ENCODE data around the gene PEAR1.

PEAR1 gene

GRCh38 chr1:156941675-156942074 lies 48.2 kb downstream of the PEAR1 start:
- Mint-ChIP-seq H3K27ac (no peak overlapping the region), H3K4me1 (no peaks in the 10 kb centered on the region), H3K27me3 (no peaks in the 10 kb centered on the region), H3K9me3 (no peaks in the 10 kb centered on the region), H3K4me3 (no peak overlapping the region)
- ATAC-seq: no peak
- DNase-seq: no peak

GRCh38 chr1:156942176-156942575 lies 48.7 kb downstream of the PEAR1 start:
- H3K4me3 Mint-ChIP-seq: no peak overlapping the region
- DNase-seq (no peak), ATAC-seq (no peak)
- H3K27me3 Mint-ChIP-seq: no peaks in the 10 kb centered on the region
- no peaks in the 10 kb centered on the region for H3K4me1 Mint-ChIP-seq
- H3K27ac Mint-ChIP-seq: no peak overlapping the region
- H3K9me3 Mint-ChIP-seq: no peaks in the 10 kb centered on the region

DNA sequence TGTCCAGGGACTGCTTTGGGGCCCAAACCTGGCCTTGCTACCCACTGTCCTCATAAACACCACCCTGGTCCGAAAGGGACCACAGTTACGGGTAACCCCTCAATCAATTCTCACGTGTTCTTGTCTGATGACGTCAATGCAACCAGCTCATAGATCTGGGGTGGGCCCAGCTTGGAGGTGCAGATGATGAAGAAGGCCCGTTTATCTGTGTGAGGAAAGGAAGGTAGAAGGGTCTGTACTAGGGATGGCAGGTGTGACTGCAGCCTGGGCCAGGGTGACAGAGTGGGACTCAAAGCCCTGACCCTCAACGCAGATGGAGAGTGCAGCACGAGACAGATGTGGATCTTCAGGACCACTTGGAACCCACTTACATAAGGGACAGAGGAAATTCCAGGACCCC lies 49.1 kb downstream of the PEAR1 start:
- Mint-ChIP-seq H3K4me1 (no peaks in the 10 kb centered on the region), H3K9me3 (no peaks in the 10 kb centered on the region), H3K4me3 (no peak overlapping the region), H3K27ac (no peak overlapping the region), H3K27me3 (no peaks in the 10 kb centered on the region)
- DNase-seq (no peak), ATAC-seq (no peak)

GRCh38 chr1:156943756-156944155 lies 50.2 kb downstream of the PEAR1 start:
- H3K27me3 Mint-ChIP-seq: no peaks in the 10 kb centered on the region
- H3K4me1 Mint-ChIP-seq: no peaks in the 10 kb centered on the region
- ATAC-seq: no peak
- no peak overlapping the region for H3K4me3 Mint-ChIP-seq
- DNase-seq: no peak
- no peak overlapping the region for H3K27ac Mint-ChIP-seq
- no peaks in the 10 kb centered on the region for H3K9me3 Mint-ChIP-seq

DNA sequence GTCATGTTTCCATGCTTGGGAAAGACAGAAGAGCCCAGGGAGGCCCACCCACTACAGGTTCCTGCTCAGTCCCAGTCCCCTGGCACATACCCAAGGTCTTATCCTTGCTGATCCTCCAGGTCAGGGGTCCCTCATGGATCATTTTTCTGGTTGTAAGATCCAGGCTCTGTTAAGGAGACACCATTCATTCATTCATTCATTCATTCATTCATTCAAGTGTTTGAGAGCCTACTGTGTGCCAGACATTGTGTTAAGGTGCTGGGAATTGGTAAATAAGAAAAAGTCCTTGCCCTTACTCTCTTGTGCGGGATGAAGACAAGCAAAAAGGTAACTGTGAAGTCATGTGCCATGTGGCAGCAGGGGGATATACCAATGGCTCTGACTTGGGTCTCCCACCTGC lies 50.8 kb downstream of the PEAR1 start:
- Mint-ChIP-seq H3K4me1 (no peaks in the 10 kb centered on the region), H3K4me3 (no peak overlapping the region), H3K27me3 (no peaks in the 10 kb centered on the region), H3K27ac (no peak overlapping the region), H3K9me3 (no peaks in the 10 kb centered on the region)
- DNase-seq (no peak), ATAC-seq (no peak)

DNA sequence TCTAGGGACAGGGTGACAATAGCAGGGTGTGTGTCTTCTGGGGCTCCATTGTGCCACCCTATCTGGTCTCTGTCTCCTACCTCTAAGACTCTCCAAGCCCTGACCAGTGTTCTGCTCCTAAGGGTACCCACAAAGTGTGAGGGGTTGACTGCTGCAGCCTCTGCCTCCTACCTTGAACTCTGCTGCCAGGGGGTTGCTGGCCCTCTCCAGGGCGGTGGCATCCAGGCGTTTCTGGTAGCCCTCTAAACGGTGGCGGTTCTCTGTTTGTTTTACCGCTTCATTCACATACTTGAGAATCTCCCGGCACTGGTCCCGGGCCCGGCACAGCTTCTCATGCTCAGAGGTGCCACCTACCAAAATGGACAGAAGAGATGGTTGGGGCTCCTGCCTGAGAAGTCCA lies 51.3 kb downstream of the PEAR1 start:
- H3K27ac Mint-ChIP-seq: peak overlapping the region in 1 of 2 donors; percentile 2
- H3K27me3 Mint-ChIP-seq: no peaks in the 10 kb centered on the region
- DNase-seq: no peak
- H3K4me3 Mint-ChIP-seq: no peak overlapping the region
- no peaks in the 10 kb centered on the region for H3K4me1 Mint-ChIP-seq
- ATAC-seq: no peak
- no peaks in the 10 kb centered on the region for H3K9me3 Mint-ChIP-seq

DNA sequence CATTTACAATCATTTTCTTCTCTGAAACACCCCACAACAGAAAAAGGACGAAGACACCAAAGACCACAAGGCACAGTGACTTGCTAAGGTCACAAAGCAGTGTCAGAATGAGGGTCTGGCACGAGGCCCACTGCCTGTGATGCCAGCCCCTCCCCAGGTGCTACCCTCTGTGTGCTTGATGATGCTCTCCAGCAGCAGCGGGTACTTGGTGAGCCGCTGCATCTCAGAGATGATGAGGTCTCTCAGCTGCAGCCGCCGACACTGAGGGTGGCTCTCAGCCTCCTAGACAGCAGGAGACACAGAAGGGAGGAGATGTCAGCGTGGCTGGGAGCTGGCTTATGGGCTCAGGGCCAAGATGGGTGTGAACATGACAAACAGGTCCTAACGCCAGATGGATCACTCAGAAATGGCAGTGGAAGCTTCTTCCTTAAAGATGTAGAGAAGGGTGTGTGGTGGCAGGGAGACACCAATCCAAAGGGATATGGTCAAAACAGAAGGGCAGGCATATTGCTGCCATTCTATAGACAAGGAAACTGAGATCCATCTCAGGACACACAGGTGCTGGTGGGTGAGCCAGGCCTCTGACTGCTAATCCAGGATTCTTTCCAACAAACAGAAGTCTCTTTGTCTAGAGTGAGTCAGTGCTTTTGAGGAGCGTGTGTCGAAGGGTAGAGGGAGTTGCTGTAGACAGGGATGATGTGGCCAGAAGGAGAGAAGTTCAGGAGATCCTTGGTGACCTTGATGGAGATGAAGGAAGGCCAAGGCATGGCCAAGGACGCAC lies 52.6 kb downstream of the PEAR1 start:
- Mint-ChIP-seq H3K4me3 (no peak overlapping the region), H3K4me1 (no peaks in the 10 kb centered on the region), H3K9me3 (no peaks in the 10 kb centered on the region), H3K27ac (no peak overlapping the region), H3K27me3 (no peaks in the 10 kb centered on the region)
- ATAC-seq (no peak), DNase-seq (no peak)

DNA sequence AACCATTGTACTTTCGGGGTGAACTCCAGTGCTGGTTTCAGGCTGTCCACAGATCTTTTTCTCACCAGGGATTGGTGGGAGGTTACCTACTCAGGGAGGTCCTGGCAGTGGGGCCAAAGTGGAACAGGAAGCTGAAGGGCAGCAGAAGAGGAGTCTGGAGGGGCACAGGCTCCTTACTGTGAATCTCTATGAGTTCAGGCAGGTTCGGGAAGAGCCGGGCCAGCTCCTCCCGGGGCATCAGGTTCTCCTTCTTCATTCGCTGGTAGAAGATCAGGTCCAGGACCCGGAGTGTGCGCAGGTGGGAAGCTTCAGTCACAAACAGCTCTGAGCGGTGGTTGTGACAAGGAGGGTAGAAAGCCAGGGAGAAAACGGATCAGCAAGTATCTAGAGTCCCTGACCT lies 53.6 kb downstream of the PEAR1 start:
- Mint-ChIP-seq H3K4me3 (no peak overlapping the region), H3K27ac (no peak overlapping the region), H3K9me3 (no peaks in the 10 kb centered on the region), H3K4me1 (no peaks in the 10 kb centered on the region), H3K27me3 (no peaks in the 10 kb centered on the region)
- DNase-seq: no peak
- ATAC-seq: no peak

- ATAC-seq (no peak), DNase-seq (no peak)
- Mint-ChIP-seq H3K27ac (no peak overlapping the region), H3K4me3 (no peak overlapping the region), H3K4me1 (no peaks in the 10 kb centered on the region), H3K9me3 (no peaks in the 10 kb centered on the region), H3K27me3 (no peaks in the 10 kb centered on the region)
Measured at GRCh38 chr1:156947818-156948525, 54.5 kb downstream of the PEAR1 start.

GRCh38 chr1:156948708-156949107 lies 55.2 kb downstream of the PEAR1 start:
- no peak for ATAC-seq
- Mint-ChIP-seq H3K4me3 (no peak overlapping the region), H3K4me1 (no peaks in the 10 kb centered on the region), H3K27me3 (no peaks in the 10 kb centered on the region), H3K27ac (no peak overlapping the region), H3K9me3 (no peaks in the 10 kb centered on the region)
- no peak for DNase-seq

DNA sequence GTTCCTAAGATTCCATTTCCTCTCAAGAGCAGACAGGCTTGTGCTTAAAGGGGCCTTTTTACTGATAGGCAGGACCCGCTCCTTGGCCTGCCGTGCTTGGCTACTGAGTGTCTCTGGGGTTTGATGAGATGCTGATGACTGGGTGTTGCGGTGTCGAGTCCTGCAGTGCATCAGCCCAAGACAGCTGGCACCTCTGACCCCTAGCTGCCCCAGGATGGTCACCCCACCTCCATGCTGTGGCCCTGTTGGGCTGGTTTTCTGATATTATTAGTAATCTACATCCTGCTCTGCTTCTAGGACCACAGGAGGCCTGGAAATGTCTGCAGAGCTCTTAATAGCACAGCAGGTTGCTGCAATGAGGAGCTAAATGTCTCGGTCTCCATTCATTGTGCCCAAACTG lies 55.6 kb downstream of the PEAR1 start:
- Mint-ChIP-seq H3K27ac (no peak overlapping the region), H3K27me3 (no peaks in the 10 kb centered on the region), H3K4me1 (no peaks in the 10 kb centered on the region), H3K9me3 (no peaks in the 10 kb centered on the region), H3K4me3 (no peak overlapping the region)
- no peak for DNase-seq
- no peak for ATAC-seq

DNA sequence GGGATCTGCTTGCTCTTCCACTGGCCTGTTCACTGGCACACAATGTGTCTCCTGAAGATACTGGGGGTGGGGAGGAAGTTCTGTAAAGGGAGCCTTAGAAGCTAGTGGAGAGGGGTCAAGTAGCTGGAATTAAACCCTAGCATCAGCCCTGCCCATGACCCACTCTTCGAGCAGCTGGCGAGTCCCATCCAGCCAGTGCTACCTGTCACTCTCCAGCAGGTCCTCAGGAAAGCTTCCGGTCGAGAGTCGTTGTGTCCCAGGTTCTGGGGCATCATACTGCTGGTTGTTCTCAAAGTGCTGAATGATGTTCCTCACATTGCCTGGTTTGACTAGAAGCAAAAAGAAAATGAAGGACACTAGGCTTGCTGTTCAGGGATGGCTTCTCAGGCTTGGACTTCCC lies 57.9 kb downstream of the PEAR1 start:
- DNase-seq (no peak), ATAC-seq (no peak)
- Mint-ChIP-seq H3K27ac (no peak overlapping the region), H3K9me3 (no peaks in the 10 kb centered on the region), H3K27me3 (no peaks in the 10 kb centered on the region), H3K4me3 (no peak overlapping the region), H3K4me1 (no peaks in the 10 kb centered on the region)

DNA sequence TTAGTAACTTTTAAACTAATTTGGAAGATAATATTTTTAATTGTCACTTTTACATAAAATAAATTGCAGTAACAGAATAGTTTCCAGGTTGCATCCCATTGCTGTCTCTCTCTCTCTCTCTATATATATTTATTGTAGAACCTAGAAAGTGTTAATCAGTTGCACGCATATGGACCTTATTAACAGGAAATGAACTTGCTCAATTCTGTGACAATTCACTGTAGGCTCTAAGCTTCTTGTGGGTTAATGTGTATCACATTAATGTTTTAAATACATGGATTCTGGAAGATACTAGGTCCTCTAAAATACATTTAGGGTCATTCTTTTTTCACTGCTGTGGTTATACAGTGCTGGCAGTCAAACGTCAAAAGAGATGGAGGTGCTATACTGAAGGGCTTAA lies 60.1 kb downstream of the PEAR1 start:
- ATAC-seq: no peak
- no peaks in the 10 kb centered on the region for H3K27me3 Mint-ChIP-seq
- peaks cover 5% of the 10 kb centered on the region for H3K4me1 Mint-ChIP-seq
- H3K4me3 Mint-ChIP-seq: no peak overlapping the region
- H3K27ac Mint-ChIP-seq: no peak overlapping the region
- no peaks in the 10 kb centered on the region for H3K9me3 Mint-ChIP-seq
- DNase-seq: no peak

- DNase-seq (no peak), ATAC-seq (no peak)
- no peaks in the 10 kb centered on the region for H3K27me3 Mint-ChIP-seq
- peaks cover 10% of the 10 kb centered on the region for H3K4me1 Mint-ChIP-seq
- H3K9me3 Mint-ChIP-seq: no peaks in the 10 kb centered on the region
- H3K27ac Mint-ChIP-seq: no peak overlapping the region
- no peak overlapping the region for H3K4me3 Mint-ChIP-seq
Measured at GRCh38 chr1:156956333-156956732, 62.8 kb downstream of the PEAR1 start.

DNA sequence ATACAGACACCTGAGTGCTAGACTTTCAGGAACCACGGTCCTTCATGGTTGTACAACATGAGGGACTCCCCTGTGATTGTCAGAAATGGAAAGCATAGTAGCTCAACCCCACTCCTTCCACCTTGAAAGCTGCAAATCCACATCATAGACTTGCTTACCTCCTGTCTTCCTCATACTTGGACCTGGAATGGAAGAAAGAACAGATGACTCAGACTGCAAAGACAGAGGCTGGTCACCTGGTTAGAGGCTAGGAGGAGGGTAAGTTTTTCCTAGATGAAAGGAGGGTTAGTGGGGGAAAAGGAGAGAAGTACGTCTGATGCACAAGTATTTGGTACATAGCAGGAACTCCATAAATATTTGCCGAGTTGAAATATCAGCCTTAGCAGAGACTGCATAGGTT lies 64.1 kb downstream of the PEAR1 start:
- H3K27me3 Mint-ChIP-seq: no peaks in the 10 kb centered on the region
- no peak overlapping the region for H3K27ac Mint-ChIP-seq
- ATAC-seq (no peak), DNase-seq (no peak)
- peaks cover 23% of the 10 kb centered on the region for H3K4me1 Mint-ChIP-seq
- no peaks in the 10 kb centered on the region for H3K9me3 Mint-ChIP-seq
- no peak overlapping the region for H3K4me3 Mint-ChIP-seq

DNA sequence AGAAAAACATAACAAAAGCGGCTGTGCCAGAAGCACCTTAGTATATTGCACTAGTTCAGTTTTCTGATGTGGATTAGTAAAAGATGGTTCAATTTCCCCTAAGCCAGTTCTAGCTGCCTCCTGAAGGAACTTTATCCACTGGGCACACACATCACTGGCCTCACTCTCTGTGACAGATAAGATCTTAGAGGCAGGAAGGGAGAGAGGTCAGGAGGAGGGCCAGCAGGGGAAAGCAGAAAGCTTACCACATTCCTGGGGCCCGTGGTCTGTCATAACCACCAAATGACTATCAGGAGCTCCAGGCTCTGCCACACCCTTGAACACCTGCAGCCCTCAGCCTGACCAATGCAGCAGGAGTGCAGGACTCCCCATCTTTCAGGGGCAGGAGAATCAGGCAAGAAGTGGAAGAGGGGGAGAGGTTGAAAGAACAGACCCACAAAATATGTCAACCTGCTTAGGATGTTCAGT lies 64.8 kb downstream of the PEAR1 start:
- H3K4me1 Mint-ChIP-seq: peaks cover 28% of the 10 kb centered on the region
- ATAC-seq (no peak), DNase-seq (no peak)
- no peak overlapping the region for H3K4me3 Mint-ChIP-seq
- H3K9me3 Mint-ChIP-seq: no peaks in the 10 kb centered on the region
- no peaks in the 10 kb centered on the region for H3K27me3 Mint-ChIP-seq
- no peak overlapping the region for H3K27ac Mint-ChIP-seq

GRCh38 chr1:156959414-156959813 lies 65.9 kb downstream of the PEAR1 start:
- H3K9me3 Mint-ChIP-seq: no peaks in the 10 kb centered on the region

More at GRCh38 chr1:156959414-156959813, 65.9 kb downstream of the PEAR1 start:
- H3K27ac Mint-ChIP-seq: no peak overlapping the region
- ATAC-seq (no peak), DNase-seq (no peak)
- H3K4me3 Mint-ChIP-seq: no peak overlapping the region
- H3K27me3 Mint-ChIP-seq: no peaks in the 10 kb centered on the region
- peaks cover 39% of the 10 kb centered on the region for H3K4me1 Mint-ChIP-seq
